Mucosa of rectum (tissue), 2 donors: ENCODE results near the gene ATP6V1G2.
"Not testable (repeated sequence)": the region's sequence is repeated elsewhere in the genome, so short reads cannot be mapped to it uniquely, and the experiment has no call there.

Experiments
- H3K27ac ChIP-seq, 2 donors: one replicate each; pipeline ENCODE4 v1.7.0; 2013; ENCODE audit warnings: inconsistent platforms in 2 of 2, low read depth in 2 of 2, low read length in 2 of 2
- H3K27me3 ChIP-seq, 2 donors: one replicate each; pipeline ENCODE4 v1.7.0; 2013; ENCODE audit warnings: low read length in 2 of 2; ENCODE audit not compliant: control insufficient read depth in 2 of 2, insufficient read depth in 2 of 2
- H3K36me3 ChIP-seq, 2 donors: one replicate each; pipeline ENCODE4 v1.7.0; 2013; ENCODE audit warnings: low read length in 2 of 2; ENCODE audit not compliant: control insufficient read depth in 2 of 2, insufficient read depth in 2 of 2
- H3K4me1 ChIP-seq, 2 donors: one replicate each; pipeline ENCODE4 v1.7.0; 2013; ENCODE audit warnings: low read length in 2 of 2, mild to moderate bottlenecking in 1 of 2; ENCODE audit not compliant: control insufficient read depth in 2 of 2, insufficient read depth in 2 of 2
- H3K4me3 ChIP-seq, 2 donors: one replicate each; pipeline ENCODE4 v1.7.0; 2013; ENCODE audit warnings: low read length in 2 of 2
- H3K9ac ChIP-seq, 2 donors: one replicate each; pipeline ENCODE4 v1.7.0; 2013; ENCODE audit warnings: low read length in 2 of 2, low read depth in 1 of 2, mild to moderate bottlenecking in 1 of 2
- H3K9me3 ChIP-seq, 2 donors: one replicate each; pipeline ENCODE4 v1.7.0; 2013; ENCODE audit warnings: low read length in 2 of 2; ENCODE audit not compliant: control insufficient read depth in 2 of 2
- donor health status: healthy.
- donor health status: Normal muscosa, but diverticular disease.

Gene ATP6V1G2

DNA sequence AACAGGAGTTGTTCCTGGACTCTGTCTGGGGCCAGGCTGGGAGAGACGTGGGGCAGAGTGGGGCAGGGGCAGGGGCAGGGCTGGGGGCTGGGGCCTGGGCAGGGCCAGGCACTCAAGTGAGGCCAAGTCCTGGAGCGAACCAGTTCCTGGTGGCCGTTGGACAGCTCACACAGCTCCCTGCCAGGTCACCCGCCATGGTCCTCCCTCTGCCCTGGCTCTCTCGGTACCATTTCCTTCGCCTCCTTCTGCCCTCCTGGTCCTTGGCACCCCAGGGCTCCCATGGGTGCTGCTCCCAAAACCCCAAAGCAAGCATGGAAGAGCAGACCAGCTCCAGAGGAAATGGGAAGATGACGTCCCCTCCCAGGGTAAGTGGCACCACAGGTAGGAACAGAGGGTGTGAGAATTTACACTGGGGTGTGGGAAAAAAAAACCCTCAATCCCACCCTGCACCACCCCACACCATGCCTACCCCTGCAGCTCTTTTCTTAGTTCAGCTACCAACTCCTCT, 17.5 kb downstream of the ATP6V1G2 start, which contains the start of gene MCCD1:
MCCD1 (plus strand) TSS at position 142 of the 508 bp plus-strand sequence; CDS start at position 195, 53 bp downstream.
- H3K27ac ChIP-seq: no peak within 1 kb of the TSS
- no peaks in the 10 kb centered on the region for H3K4me1 ChIP-seq
- H3K9ac ChIP-seq: no peak within 1 kb of the TSS
- H3K9me3 ChIP-seq: no peaks in the 10 kb centered on the region
- peaks cover 38% of the 10 kb centered on the region in 2 donors for H3K36me3 ChIP-seq
- H3K4me3 ChIP-seq: no peak within 1 kb of the TSS
- H3K27me3 ChIP-seq: no peaks in the 10 kb centered on the region

DNA sequence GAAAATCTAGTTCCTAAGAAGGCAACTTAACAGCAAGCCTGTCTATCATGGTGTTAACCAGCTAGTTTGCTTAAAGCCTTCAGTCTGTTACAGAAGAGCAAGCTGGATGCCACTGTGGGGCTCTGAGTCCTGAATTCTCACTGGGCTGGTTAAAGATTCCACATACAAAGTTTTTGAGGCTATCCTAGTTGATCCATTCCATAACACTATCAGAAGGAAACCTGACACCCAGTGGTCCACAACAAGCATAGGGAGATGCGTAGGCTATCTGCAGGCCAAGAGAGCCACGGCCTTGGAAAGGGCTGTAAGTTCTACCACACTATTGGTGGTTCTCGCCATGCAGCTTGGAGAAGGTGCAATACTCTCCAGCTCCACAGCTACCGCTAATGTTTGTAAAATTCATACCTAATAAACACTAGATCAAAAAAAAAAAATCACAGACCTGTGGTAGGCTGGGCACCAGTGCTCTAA, 18.1 kb downstream of the ATP6V1G2 start:
- Histone ChIP-seq H3K9me3 (no peaks in the 10 kb centered on the region), H3K4me1 (no peaks in the 10 kb centered on the region), H3K9ac (no peak overlapping the region), H3K36me3 (peaks cover 32% of the 10 kb centered on the region in 2 donors), H3K4me3 (no peak overlapping the region), H3K27ac (no peak overlapping the region), H3K27me3 (no peaks in the 10 kb centered on the region)

GRCh38 chr6:31525932-31526591, 20.3 kb downstream of the ATP6V1G2 start:
- Histone ChIP-seq H3K4me3 (no peak overlapping the region), H3K4me1 (no peaks in the 10 kb centered on the region), H3K27ac (no peak overlapping the region)

DNA sequence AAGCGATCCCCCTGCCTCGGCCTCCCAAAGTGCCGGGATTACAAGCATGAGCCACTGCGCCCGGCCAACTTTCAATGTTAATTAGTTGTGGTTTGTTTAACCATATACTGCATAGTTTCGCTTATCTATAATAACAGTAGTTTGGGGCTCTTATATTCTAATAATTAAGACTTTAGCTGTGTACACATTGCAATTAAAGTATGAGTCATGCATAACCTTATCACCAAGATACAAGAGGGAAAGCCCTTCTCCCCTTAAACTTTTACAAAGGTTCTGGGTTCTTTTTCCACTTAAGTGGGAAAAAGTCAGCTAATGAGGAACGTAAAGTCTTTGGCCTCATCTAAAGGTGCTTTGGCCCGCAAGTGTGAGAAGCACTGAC, 20.9 kb downstream of the ATP6V1G2 start:
- H3K9ac ChIP-seq: no peak overlapping the region
- no peaks in the 10 kb centered on the region for H3K9me3 ChIP-seq
- no peaks in the 10 kb centered on the region for H3K4me1 ChIP-seq
- H3K27ac ChIP-seq: no peak overlapping the region
- peaks cover 7 to 9% of the 10 kb centered on the region in 2 donors for H3K36me3 ChIP-seq
- H3K4me3 ChIP-seq: no peak overlapping the region
- H3K27me3 ChIP-seq: no peaks in the 10 kb centered on the region

More at GRCh38 chr6:31525932-31526591, 20.3 kb downstream of the ATP6V1G2 start:
- H3K36me3 ChIP-seq: peaks cover 12 to 14% of the 10 kb centered on the region in 2 donors
- H3K27me3 ChIP-seq: no peaks in the 10 kb centered on the region
- no peak overlapping the region for H3K9ac ChIP-seq
- H3K9me3 ChIP-seq: no peaks in the 10 kb centered on the region

- Histone ChIP-seq H3K4me3 (no peak overlapping the region), H3K9me3 (no peaks in the 10 kb centered on the region), H3K36me3 (no peaks in the 10 kb centered on the region), H3K4me1 (no peaks in the 10 kb centered on the region), H3K9ac (no peak overlapping the region), H3K27me3 (no peaks in the 10 kb centered on the region), H3K27ac (no peak overlapping the region)
These were observed 24.6 kb downstream of the ATP6V1G2 start for GRCh38 chr6:31521835-31522234.

DNA sequence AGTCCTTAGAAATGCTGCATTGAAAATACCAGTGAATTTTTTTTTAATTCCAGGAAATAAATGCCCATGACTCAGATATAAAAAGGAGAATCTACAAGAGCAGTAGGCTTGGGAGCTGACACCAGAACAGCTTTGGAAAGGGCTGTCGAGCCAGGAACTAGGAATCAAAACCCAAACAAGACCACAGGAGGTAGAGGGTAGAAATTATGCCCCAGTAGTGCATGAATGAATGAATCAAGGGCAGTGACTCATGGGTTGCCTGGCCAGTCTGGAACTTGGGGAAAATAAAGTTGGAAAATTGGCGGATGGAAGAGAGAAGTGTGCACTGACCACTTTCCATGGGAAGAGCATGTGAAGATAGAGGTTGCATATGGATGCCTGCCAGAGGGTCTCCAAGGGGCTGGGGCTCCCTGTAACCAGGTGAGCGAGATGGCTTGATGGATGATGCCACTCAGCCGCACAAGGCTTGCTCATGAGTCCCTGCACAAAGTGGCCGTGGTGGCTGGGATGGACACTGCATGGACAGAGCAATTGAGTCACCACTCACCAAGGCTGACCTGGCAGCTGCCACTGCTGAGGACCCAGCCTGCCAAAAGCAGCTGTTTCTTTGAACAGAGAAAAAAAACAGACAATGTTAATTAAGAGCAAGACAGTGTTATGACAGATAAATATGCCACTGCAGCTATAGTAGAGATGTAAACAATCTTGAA, 32.8 kb downstream of the ATP6V1G2 start:
- Histone ChIP-seq H3K4me3 (no peak overlapping the region), H3K4me1 (no peaks in the 10 kb centered on the region), H3K27ac (no peak overlapping the region), H3K9ac (no peak overlapping the region), H3K36me3 (no peaks in the 10 kb centered on the region), H3K9me3 (no peaks in the 10 kb centered on the region), H3K27me3 (peaks cover 0 to 2% of the 10 kb centered on the region in 2 donors)

DNA sequence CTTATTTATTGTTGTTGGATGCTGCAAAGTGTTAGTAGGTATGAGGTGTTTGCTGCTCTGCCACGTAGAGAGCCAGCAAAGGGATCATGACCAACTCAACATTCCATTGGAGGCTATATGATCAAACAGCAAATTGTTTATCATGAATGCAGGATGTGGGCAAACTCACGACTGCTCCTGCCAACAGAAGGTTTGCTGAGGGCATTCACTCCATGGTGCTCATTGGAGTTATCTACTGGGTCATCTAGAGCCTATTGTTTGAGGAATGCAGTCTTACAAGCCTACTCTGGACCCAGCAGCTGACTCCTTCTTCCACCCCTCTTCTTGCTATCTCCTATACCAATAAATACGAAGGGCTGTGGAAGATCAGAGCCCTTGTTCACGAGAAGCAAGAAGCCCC, 36.4 kb downstream of the ATP6V1G2 start:
- Histone ChIP-seq H3K4me1 (no peaks in the 10 kb centered on the region), H3K9ac (no peak overlapping the region), H3K4me3 (no peak overlapping the region), H3K9me3 (no peaks in the 10 kb centered on the region), H3K27ac (no peak overlapping the region), H3K27me3 (no peaks in the 10 kb centered on the region), H3K36me3 (peaks cover 4 to 9% of the 10 kb centered on the region in 2 donors)

DNA sequence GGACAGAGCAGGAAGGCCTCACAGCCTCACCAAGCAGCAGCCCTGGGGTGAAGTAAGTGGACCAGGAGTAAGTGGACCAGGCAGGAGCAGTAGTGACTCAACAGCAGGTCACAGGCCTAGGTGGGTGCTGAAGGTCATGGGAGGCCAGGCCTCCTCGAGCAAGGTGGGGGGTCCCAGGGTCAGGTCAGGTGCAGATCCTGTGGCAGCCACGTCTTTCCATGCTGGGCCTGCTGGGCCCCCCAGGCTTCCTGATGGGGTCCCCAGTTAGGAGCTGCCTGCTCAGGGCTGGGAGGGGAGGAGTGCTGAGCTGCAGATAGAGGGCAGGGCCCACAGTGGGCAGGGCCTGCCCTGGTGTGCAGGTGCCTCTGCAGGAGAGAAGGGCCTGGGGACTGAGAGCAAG, 37.4 kb downstream of the ATP6V1G2 start:
- H3K9me3 ChIP-seq, H3K27me3 ChIP-seq, H3K27ac ChIP-seq, H3K9ac ChIP-seq, H3K36me3 ChIP-seq, H3K4me3 ChIP-seq, H3K4me1 ChIP-seq: not testable (repeated sequence)

- H3K4me3 ChIP-seq: no peak overlapping the region
- peaks cover 5 to 9% of the 10 kb centered on the region in 2 donors for H3K4me1 ChIP-seq
- no peak overlapping the region for H3K27ac ChIP-seq
- H3K27me3 ChIP-seq: peaks cover 0 to 5% of the 10 kb centered on the region in 2 donors
- H3K9ac ChIP-seq: no peak overlapping the region
- no peaks in the 10 kb centered on the region for H3K9me3 ChIP-seq
- H3K36me3 ChIP-seq: peaks cover 4 to 9% of the 10 kb centered on the region in 2 donors
These were observed 43.8 kb downstream of the ATP6V1G2 start for GRCh38 chr6:31502586-31502985.

DNA sequence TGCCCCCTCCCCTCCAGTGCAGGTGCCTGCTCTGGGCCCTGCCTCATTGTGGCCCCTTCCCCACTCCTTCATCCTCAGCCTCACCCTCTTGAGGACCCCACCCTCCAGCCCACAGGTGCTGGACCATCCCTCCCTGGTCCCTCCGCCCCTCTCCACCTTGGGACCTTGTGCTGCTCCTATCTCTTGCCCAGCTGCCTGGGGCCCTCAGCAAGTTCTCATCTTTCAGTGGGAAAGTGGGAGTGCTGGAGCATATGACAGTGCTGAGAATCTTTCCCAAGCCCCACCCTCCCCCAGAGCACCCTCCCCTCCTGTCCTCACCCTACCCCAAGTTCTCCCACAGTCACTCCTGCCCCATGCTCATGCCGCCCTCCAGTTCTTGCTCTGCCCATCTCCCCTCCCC, 46.8 kb downstream of the ATP6V1G2 start:
- H3K27ac ChIP-seq, H3K9me3 ChIP-seq, H3K27me3 ChIP-seq, H3K9ac ChIP-seq, H3K36me3 ChIP-seq, H3K4me3 ChIP-seq: not testable (repeated sequence)
- H3K4me1 ChIP-seq: peaks cover 15% of the 10 kb centered on the region in 2 donors
